Small intestine (tissue), 7 donors: Measurements from ENCODE around the gene BBX. TPM values are rescaled to one million over a fixed set of nuclear protein-coding genes. Genes with fewer than 3 reads are reported as not detected.
"Not testable (repeated sequence)": the region's sequence is repeated elsewhere in the genome, so short reads cannot be mapped to it uniquely, and the experiment has no call there.

ENCODE experiments used
- DNase-seq, 2 donors: peaks; one replicate each; pipeline versions ENCODE4 v3.0.0 to v3.0.0-alpha.2; 2013
- FAIRE-seq: peaks from 2 replicates; lab custom pipeline; 2012; peaks lifted over from hg19 to GRCh38; lab: Jason Lieb, UNC
- H3K27ac ChIP-seq, 3 donors: one replicate each; pipeline ENCODE4 v1.5.1; 2013; ENCODE audit warnings: low read length in 2 of 3, mild to moderate bottlenecking in 2 of 3, control low read depth in 1 of 3, inconsistent platforms in 1 of 3, low read depth in 1 of 3, moderate library complexity in 1 of 3
- H3K27me3 ChIP-seq, 3 donors: one replicate each; pipeline ENCODE4 v1.6.1; 2013; ENCODE audit warnings: low read length in 3 of 3, inconsistent platforms in 1 of 3; ENCODE audit not compliant: control insufficient read depth in 3 of 3, insufficient read depth in 3 of 3
- H3K36me3 ChIP-seq, 3 donors: one replicate each; pipeline ENCODE4 v1.6.1; 2013; ENCODE audit warnings: low read length in 3 of 3, inconsistent platforms in 1 of 3, low read depth in 1 of 3, mild to moderate bottlenecking in 1 of 3, moderate library complexity in 1 of 3; ENCODE audit not compliant: control insufficient read depth in 3 of 3, insufficient read depth in 2 of 3
- H3K4me1 ChIP-seq, 3 donors: one replicate each; pipeline ENCODE4 v1.6.1; 2013; ENCODE audit warnings: low read length in 2 of 3, inconsistent platforms in 1 of 3, low read depth in 1 of 3, mild to moderate bottlenecking in 1 of 3, moderate library complexity in 1 of 3; ENCODE audit not compliant: control insufficient read depth in 3 of 3, insufficient read depth in 2 of 3
- H3K4me3 ChIP-seq, 3 donors: one replicate each; pipeline ENCODE4 v1.5.1; 2013; ENCODE audit warnings: low read length in 3 of 3, control low read depth in 1 of 3, inconsistent platforms in 1 of 3, low read depth in 1 of 3, mild to moderate bottlenecking in 1 of 3, moderate library complexity in 1 of 3
- H3K9me3 ChIP-seq, 2 donors: one replicate each; pipeline ENCODE4 v1.6.1; 2013; ENCODE audit warnings: low read depth in 1 of 2, low read length in 1 of 2; ENCODE audit not compliant: control insufficient read depth in 2 of 2, insufficient read depth in 1 of 2
- WGBS, 3 donors: extraction: QIAGEN DNeasy Blood & Tissue Kit; methylation state at CpG; one replicate each; pipeline ENCODE4 v1.1.7; 2013; 5-methylcytosine and 5-hydroxymethylcytosine counted together
- polyA plus RNA-seq, 4 donors: library from polyadenylated mRNA; stranded (reverse) in 3 of 4; unstranded in 1 of 4; fragments of 200-250 nt in 3 of 4; fragments of 120-200 nt in 1 of 4; gene quantifications; one replicate each; pipeline versions ENCODE4 v1.2.1 to v1.2.3, GENCODE V29; 2013
- donor health status: healthy with polysubstance abuse.
- donor health status: control.
- donor health status: control.
- donor health status: Bipolar disorder and iron deficiency.
- donor health status: healthy.

The BBX gene
- polyA plus RNA-seq, 4 donors = 3.5 to 33.6 (median 6.3) TPM

- H3K27me3 ChIP-seq = no peaks in the 10 kb centered on the region
- no peaks in the 10 kb centered on the region for H3K36me3 ChIP-seq
- no peaks in the 10 kb centered on the region for H3K4me1 ChIP-seq
- WGBS, 3 donors = 12 to 35% (median 23%) methylated on average over 2 of the region's 2 CpGs
- H3K27ac ChIP-seq = no peak overlapping the region
- FAIRE-seq (no peak), DNase-seq (peak; percentile 43 to 50)
- no peak overlapping the region for H3K4me3 ChIP-seq
- no peaks in the 10 kb centered on the region for H3K9me3 ChIP-seq
These were observed 167.9 kb downstream of the BBX start for GRCh38 chr3:107690522-107691138.

DNA sequence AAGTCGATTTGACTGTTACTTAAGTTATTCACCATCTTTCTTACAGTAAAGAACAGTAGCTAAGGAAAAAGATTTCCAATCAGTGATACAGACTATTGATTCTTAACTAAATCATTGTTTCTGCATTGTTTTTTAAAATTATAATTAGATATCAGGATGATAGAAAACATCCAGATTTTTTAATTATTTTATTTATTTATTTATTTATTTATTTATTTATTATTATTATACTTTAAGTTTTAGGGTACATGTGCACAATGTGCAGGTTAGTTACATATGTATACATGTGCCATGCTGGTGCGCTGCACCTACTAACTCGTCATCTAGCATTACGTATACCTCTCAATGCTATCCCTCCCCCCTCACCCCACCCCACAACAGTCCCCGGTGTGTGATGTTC is 169.2 kb downstream of the BBX start:
- 93 to 98% (median 96%) methylated on average over 5 of the region's 5 CpGs for WGBS, 3 donors
- not testable (repeated sequence) for FAIRE-seq

GRCh38 chr3:107697348-107697747 is 174.6 kb downstream of the BBX start:
- not testable (repeated sequence) for H3K27ac ChIP-seq, DNase-seq, H3K9me3 ChIP-seq, FAIRE-seq, H3K27me3 ChIP-seq, H3K36me3 ChIP-seq, H3K4me1 ChIP-seq
- peak overlapping the region in 2 of 3 donors; percentile 41 to 50 for H3K4me3 ChIP-seq
- 19 to 54% (median 26%) methylated on average over 3 to 5 of the region's 6 CpGs for WGBS, 3 donors

More for the DNA sequence above, 169.2 kb downstream of the BBX start:
- H3K27ac ChIP-seq, H3K36me3 ChIP-seq, DNase-seq, H3K9me3 ChIP-seq, H3K4me3 ChIP-seq, H3K4me1 ChIP-seq, H3K27me3 ChIP-seq: not testable (repeated sequence)

- peak overlapping the region; percentile 36 to 50 (median 41) for H3K4me3 ChIP-seq
- not testable (repeated sequence) for H3K36me3 ChIP-seq, FAIRE-seq, H3K9me3 ChIP-seq, H3K27me3 ChIP-seq, H3K4me1 ChIP-seq
- peak overlapping the region in 1 of 3 donors; percentile 33 for H3K27ac ChIP-seq
- WGBS, 3 donors = 33 to 61% (median 44%) methylated on average over 23 of the region's 23 CpGs
- peak; percentile 12 to 46 for DNase-seq
These were observed 175.1 kb downstream of the BBX start for GRCh38 chr3:107697855-107698254.

DNA sequence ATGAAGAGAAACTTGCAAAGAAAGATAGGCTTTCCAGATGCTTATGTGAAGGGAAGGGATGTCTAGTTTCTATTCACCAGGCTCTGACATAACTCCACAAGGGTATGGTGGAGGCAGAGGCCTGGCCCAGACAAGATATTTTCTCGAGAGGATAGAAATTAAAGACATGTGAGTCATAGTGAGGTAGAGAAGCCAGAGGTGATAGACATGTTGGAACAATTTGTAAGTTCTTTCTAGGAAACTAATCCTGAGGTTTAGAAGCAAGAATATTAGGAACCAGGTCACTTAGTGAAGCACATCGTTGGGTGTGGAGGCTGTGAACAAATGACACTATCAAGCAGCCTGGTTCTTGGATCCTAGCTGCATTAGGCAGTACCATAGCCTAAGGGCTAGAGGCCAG is 176.9 kb downstream of the BBX start:
- FAIRE-seq (no peak), DNase-seq (no peak)
- H3K27me3 ChIP-seq = no peaks in the 10 kb centered on the region
- H3K27ac ChIP-seq = no peak overlapping the region
- no peaks in the 10 kb centered on the region for H3K4me1 ChIP-seq
- H3K36me3 ChIP-seq = peaks cover 0 to 4% (median 0%) of the 10 kb centered on the region in 3 donors
- H3K4me3 ChIP-seq = no peak overlapping the region
- no peaks in the 10 kb centered on the region for H3K9me3 ChIP-seq
- WGBS, 3 donors = 73 to 85% (median 76%) methylated on average over 2 of the region's 2 CpGs

DNA sequence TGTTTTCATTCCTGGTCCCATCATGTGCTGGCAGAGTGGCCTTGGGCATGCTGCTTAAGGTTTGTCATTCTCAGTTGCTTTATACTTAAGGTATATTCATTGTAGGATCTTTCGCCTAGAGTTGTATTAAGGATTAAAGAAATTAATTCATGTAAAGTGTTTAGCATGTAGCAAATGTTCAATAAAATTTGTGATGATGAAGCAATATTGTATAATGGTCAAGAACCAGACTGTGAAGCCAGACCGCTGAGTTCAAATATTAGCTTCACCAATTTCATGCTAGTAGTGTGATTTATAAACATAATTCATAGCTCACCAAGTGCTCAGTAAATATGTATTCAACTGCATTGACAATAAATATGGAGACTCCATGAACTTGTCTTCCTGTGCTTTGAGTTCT is 178.5 kb downstream of the BBX start:
- Histone ChIP-seq H3K27ac (no peak overlapping the region), H3K9me3 (no peaks in the 10 kb centered on the region), H3K27me3 (no peaks in the 10 kb centered on the region), H3K36me3 (peaks cover 0 to 6% (median 0%) of the 10 kb centered on the region in 3 donors), H3K4me1 (no peaks in the 10 kb centered on the region), H3K4me3 (no peak overlapping the region)
- FAIRE-seq (no peak), DNase-seq (no peak)
- 96 to 100% (median 97%) methylated on average over 2 of the region's 2 CpGs for WGBS, 3 donors

GRCh38 chr3:107704477-107704876 is 181.7 kb downstream of the BBX start:
- Histone ChIP-seq H3K27ac (no peak overlapping the region), H3K4me1 (no peaks in the 10 kb centered on the region), H3K36me3 (peaks cover 0 to 2% (median 0%) of the 10 kb centered on the region in 3 donors), H3K4me3 (no peak overlapping the region), H3K9me3 (no peaks in the 10 kb centered on the region), H3K27me3 (no peaks in the 10 kb centered on the region)
- FAIRE-seq (no peak), DNase-seq (no peak)
- 60 to 68% (median 61%) methylated on average over 1 of the region's 1 CpG for whole genome bisulfite sequencing, 3 donors

DNA sequence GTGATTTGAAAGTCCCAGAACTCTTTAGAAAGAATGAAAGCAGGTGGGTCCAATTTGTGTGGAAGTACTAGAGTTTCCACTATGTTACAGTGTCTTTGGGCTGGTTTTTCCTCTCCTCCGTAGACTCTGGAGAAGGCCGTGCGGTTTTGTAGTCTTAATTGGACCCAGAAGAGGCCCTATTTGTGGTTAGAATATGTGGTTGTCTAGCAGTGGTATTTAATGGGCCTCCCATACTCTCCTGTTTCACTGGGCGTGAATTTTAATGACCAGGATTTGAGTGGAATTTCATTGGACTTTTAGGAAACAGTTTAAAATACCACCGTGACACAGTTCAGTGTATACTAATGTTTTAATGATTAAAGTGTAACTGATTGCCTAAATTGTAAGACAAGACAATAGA is 182.3 kb downstream of the BBX start:
- 74 to 78% (median 76%) methylated on average over 5 of the region's 5 CpGs for WGBS, 3 donors
- Histone ChIP-seq H3K36me3 (peaks cover 0 to 2% (median 0%) of the 10 kb centered on the region in 3 donors), H3K27me3 (no peaks in the 10 kb centered on the region), H3K27ac (no peak overlapping the region), H3K9me3 (no peaks in the 10 kb centered on the region), H3K4me1 (no peaks in the 10 kb centered on the region), H3K4me3 (no peak overlapping the region)
- DNase-seq (no peak), FAIRE-seq (no peak)

DNA sequence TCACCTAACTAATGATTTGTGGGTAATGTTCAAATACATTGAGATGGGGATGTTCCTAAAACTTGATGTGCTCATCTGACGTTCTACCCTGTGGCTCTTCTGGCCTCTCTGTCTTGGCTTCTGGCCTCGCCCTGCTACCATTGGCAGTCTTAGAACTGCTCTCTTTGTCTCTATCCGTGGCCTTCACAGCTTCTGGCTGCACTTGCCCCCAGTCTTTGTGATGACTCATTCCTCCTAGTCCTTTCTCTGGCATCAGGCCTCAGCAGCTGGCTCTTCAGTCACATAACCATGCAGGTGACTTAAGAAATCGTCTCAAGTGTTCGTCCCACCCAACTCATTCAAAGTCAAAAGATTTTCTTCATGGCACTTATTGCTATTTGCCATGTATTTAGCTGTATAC is 188.1 kb downstream of the BBX start:
- no peaks in the 10 kb centered on the region for H3K27me3 ChIP-seq
- no peak for DNase-seq
- no peak overlapping the region for H3K4me3 ChIP-seq
- no peaks in the 10 kb centered on the region for H3K9me3 ChIP-seq
- H3K4me1 ChIP-seq = no peaks in the 10 kb centered on the region
- WGBS, 3 donors = 59 to 72% (median 68%) methylated on average over 5 of the region's 5 CpGs
- H3K36me3 ChIP-seq = peaks cover 2 to 15% (median 5%) of the 10 kb centered on the region in 3 donors
- H3K27ac ChIP-seq = no peak overlapping the region
- no peak for FAIRE-seq
